Measurements from ENCODE around the gene KLHDC8B.

The KLHDC8B gene

GRCh38 chr3:49161197-49161596 is 10.2 kb upstream of the KLHDC8B start:
- no peak for DNase-seq

- DNase-seq: peak; percentile 23
These were observed 9.4 kb upstream of the KLHDC8B start for GRCh38 chr3:49161808-49162530.

GRCh38 chr3:49162751-49163419 is 8.5 kb upstream of the KLHDC8B start:
- no peak for DNase-seq

GRCh38 chr3:49163609-49164008 is 7.8 kb upstream of the KLHDC8B start:
- no peak for DNase-seq

GRCh38 chr3:49164983-49165720 is 6.2 kb upstream of the KLHDC8B start:
- no peak for DNase-seq

GRCh38 chr3:49165771-49166751 is 5.3 kb upstream of the KLHDC8B start, which contains the start of gene CCDC71:
CCDC71 (minus strand) TSS chr3:49166331; CDS start chr3:49164208, 2,123 bp downstream.
- peak; percentile 87 for DNase-seq

- no peak for DNase-seq
These were observed 4.4 kb upstream of the KLHDC8B start for GRCh38 chr3:49166752-49167556.

- DNase-seq: no peak
These were observed 667 bp upstream of the KLHDC8B start for GRCh38 chr3:49170744-49171118.

- DNase-seq: no peak
These were observed 540 bp downstream of the KLHDC8B start for GRCh38 chr3:49171775-49172500.

- no peak for DNase-seq
These were observed 1.2 kb downstream of the KLHDC8B start for GRCh38 chr3:49172551-49173041.

GRCh38 chr3:49173116-49173791 is 1.9 kb downstream of the KLHDC8B start:
- DNase-seq: no peak

GRCh38 chr3:49173792-49174170 is 2.4 kb downstream of the KLHDC8B start:
- DNase-seq: no peak

- DNase-seq: no peak
These were observed 3.1 kb downstream of the KLHDC8B start for GRCh38 chr3:49174397-49174985.

GRCh38 chr3:49175530-49175929 is 4.1 kb downstream of the KLHDC8B start:
- no peak for DNase-seq

- no peak for DNase-seq
These were observed 5.7 kb downstream of the KLHDC8B start for GRCh38 chr3:49177073-49177472.

- no peak for DNase-seq
These were observed 8.7 kb downstream of the KLHDC8B start for GRCh38 chr3:49180116-49180515.

GRCh38 chr3:49181351-49181750 is 10.0 kb downstream of the KLHDC8B start:
- no peak for DNase-seq

- no peak for DNase-seq
These were observed 11.3 kb downstream of the KLHDC8B start for GRCh38 chr3:49182682-49183081.

- no peak for DNase-seq
These were observed 12.5 kb downstream of the KLHDC8B start for GRCh38 chr3:49183873-49184272.

- no peak for DNase-seq
These were observed 20.3 kb downstream of the KLHDC8B start for GRCh38 chr3:49191741-49192140.

Measured in activated CD4-positive, alpha-beta T cell treated with anti-CD3 and anti-CD28 coated beads, Interleukin-2, Interleukin-6, amounts not matched to agents 100 ng/mL and 50 ng/mL, durations not matched to agents 16 hours and 8 hours (primary cell).